ENCODE results near the gene ZNF574.
"Not testable (repeated sequence)": the region's sequence is repeated elsewhere in the genome, so short reads cannot be mapped to it uniquely, and the experiment has no call there.

The ZNF574 gene

DNA sequence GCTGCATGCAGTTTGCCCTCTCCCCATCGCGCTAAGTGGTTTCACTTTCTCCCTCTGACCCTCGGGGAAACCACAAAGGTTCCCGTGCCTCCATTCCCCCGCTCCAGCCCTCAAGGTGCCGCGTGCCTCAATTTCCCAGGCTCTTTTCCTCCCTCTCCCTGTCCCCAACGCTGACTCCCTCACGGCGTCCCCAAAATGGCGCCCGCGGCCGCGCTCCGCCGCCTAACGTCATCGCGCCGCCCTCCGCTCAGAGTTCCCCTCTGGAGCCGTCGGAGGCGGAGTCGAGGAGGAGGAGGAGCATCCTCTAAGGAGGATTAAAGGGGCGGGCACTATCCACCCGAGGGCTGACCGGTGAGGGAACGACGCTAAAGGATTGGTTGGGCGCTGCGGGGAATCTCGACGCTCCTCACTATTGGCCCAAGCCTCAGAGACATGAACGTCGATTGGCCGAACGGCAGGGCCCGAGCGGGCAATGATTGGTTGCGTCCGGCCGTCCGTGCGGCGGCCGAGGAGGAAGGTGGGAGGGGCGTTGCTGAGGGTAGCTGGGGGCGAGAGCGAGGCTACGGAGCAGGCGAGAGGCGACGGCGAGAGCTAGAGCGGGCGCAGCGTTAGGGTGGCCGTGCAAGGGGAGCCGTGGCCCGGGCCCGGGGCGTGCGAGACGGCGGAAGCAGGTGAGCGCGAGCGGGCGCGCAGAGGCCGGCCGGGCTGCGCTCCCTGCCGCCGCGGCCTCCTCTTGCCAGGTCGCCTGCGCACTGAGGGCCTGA, at the start of gene ZNF574:
ZNF574 (plus strand) TSS at position 551 of the 764 bp plus-strand sequence. CDS start 2,441 bp downstream, outside the sequence.
- DNase-seq, result peak; percentile 100

DNA sequence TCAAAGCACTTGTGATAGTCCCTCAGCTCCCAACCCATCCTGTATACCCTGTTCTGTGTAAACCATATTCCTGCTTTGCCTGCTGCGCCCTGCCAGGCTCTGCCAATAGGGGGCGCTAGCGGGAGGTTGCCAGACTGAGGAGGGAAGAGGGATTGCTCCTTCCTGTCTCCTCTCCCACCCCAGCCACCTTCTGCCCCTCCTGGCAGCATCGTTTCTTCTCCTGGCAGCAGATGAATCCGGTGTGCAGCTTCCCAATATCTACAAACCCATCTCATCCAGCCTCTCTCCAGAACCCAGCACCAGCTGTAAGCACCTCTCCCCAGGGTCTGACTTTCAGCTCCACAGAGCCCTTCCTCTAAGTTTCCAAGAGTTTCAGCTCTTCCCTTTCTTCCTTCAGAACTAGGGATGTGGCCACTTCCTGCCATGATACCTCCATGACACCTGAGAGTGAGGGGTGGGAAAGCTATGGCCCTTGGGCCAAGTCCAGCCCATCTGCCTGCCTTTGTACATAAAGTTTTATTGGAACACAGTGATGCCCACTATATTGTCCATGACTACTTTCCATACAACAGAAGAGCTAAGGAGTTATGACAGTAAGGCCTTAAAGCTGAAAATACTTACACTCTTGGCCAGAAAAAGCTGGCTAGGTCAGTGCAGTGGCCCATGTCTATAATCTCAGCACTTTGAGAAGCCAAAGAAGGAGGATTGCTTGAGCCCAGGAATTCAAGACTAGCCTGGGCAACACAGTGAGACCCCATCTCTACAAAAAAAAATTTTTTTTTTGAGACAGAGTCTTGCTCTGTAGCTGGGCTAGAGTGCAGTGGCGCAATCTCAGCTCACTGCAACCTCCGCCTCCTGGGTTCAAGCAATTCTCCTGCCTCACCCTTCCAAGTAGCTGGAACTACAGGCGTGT, 47.4 kb upstream of the ZNF574 start:
- no peak for DNase-seq

DNA sequence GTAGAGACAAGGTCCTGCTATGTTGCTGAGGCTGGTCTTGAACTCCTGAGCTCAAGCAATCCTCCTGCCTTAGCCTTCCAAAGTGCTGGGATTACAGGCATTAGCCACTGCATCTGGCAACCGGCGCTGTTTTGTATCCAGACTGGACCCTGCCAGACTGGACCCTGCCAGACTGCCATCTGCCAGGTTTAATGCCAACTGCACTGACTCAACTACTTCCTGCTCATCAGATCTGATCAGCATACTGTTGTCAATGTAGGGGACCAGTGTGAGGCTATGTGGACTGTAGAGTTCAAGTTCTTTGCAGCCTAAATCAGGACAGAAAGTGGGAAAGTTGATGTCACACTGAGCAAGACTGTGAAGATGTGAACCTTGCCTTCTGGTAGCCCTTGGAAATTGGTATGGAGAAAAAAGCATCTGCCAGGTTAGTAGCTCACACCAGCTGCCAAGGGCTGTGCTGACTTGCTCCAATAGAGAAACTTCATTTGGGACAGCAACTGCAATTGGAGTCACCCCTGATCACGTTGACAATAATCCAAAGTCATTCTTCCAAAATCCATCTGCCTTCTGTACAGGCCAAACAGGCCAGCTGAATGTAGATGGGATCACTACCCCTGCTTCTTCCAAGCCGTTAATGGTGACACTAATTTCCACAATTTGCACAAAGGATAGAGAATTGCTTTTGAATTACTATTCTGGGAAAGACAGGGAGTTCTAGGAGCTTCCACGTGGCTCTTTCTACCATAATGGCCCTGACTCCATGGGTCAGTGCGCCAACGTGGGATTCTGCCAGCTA, 45.1 kb upstream of the ZNF574 start:
- DNase-seq, result no peak

DNA sequence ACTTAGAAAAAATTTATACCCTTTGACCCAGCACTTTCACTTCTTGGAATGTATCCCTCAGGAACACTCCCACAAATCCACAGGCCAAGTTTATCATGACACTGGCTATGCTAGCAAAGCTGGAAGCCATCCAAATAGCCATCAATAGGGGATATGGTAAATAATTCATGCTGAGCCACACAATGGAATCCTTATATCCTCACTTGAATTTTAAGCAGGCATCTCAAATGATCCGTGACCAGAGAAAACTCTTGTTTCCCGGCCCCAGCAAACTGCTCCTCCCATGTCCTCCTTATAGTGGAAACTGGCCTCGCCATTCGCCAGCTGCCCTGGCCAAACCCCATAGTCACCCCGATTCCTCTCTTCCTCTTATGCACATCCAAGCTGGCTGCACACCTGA, 43.5 kb upstream of the ZNF574 start:
- DNase-seq, result no peak

DNA sequence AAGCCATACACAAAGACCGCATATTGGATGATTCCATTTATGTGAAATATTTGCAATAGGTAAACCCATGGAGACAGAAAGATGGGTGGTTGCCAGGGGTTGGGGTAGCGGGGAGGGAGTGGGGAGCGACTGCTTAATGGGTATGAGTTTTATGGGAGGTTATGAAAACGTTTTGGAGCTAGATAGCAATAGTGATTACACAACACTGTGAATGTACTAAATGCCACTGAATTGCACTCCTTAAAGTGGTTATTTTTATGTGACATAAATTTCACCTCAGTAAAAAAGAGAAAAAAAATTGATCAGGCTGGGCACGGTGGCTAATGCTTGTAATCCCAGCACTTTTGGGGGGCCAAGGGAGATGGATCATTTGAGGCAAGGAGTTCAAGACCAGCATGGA, 42.6 kb upstream of the ZNF574 start:
- DNase-seq, result no peak

DNA sequence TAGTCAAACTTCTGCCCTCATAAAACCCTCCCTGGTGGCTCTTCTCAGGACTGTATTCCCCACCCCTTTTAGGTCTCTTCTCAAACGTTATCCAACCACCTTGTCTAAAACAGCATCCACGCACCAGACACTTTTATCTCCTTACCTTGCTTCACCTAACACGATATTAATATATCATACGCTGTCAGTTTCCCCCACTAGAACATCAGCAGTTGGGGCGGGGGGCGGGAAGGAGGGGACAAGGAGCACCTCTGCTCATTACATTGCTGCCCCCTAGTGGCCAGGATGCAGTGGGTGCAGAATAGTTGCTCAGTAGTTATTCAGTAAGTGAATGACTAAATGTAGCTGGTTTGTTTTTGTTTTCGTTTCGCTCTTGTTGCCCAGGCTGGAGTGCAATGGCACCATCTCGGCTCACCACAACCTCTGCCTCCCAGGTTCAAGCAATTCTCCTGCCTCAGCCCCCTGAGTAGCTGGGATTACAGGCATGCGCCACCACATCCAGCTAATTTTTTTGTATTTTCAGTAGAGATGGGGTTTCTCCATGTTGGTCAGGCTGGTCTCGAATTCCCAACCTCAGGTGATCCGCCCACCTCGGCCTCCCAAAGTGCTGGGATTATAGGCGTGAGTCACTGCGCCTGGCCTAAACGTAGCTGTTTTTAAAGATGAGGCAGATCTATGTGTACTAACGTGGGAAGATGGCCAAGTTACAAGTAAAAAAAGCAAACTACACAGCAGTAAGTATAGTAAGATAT, 41.1 kb upstream of the ZNF574 start:
- peak; percentile 66 for DNase-seq

GRCh38 chr19:42037649-42038048, 38.3 kb upstream of the ZNF574 start:
- DNase-seq, result no peak

DNA sequence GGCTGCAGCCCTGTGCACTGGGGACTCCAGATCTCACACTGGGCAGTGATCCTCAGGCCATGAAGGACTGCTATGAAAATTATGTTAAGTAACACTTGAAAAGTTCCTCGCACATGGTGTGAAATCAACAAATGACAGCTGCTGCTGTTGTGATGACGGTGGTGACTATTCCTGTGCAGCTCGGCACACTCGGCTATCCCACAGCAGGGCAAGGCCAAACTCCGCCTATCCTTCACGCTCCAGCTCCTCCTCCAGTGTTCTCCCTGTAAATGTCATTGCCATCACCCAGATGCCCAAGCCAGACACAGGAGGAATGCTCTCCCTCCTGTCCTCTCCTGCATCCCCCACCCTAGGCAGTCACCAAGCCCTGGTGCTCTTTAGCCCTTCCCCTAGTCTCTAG, 37.3 kb upstream of the ZNF574 start:
- DNase-seq, result no peak

DNA sequence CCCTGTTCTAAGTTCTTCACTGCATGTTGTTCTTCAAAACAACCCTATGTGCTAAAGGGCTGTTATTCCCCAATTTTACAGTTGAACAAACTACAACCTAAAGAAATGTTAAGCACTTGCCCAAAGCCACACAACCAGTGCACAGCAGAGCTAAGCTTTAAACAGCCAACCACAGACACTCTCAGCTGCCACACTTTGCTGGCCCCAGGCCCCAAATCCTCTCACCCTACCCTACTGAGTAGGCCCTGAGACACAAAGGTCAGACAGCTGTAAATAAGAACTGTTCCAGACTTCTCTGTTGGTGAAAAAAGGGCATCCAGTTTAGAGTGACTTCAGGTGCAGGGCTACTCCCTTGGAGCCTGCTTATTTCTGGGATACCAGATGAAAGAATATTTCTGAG, 35.9 kb upstream of the ZNF574 start:
- DNase-seq, result no peak

- DNase-seq, result not testable (repeated sequence)
Measured at GRCh38 chr19:42040491-42040890, 35.5 kb upstream of the ZNF574 start.

GRCh38 chr19:42042455-42043170, 33.4 kb upstream of the ZNF574 start:
- no peak for DNase-seq

DNA sequence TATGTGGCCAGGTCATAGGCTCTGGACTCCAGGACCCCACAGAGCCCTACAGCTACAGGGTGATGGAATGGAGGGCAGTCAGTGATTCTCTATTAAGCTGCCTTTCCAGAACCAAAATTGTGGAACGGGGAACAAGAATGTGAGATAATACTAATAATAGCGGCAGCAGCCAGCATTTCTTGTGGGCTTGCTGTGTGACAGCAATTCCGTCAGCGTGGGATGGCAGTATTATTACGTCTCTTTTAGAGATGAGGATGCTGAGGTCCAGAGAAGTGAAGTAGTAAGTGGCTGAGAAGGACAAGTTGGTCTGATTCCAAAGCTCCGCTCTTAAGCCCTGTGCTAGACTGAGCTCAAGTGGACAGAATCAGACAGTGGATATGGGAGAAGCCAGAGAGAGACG, 30.4 kb upstream of the ZNF574 start:
- no peak for DNase-seq

- DNase-seq, result no peak
Measured at GRCh38 chr19:42048992-42049391, 27.0 kb upstream of the ZNF574 start.

GRCh38 chr19:42051166-42052115, 24.5 kb upstream of the ZNF574 start:
- peak; percentile 66 for DNase-seq

GRCh38 chr19:42052241-42052863, 23.6 kb upstream of the ZNF574 start:
- DNase-seq, result no peak

- no peak for DNase-seq
Measured at GRCh38 chr19:42053037-42053935, 22.7 kb upstream of the ZNF574 start.

- no peak for DNase-seq
Measured at GRCh38 chr19:42054205-42054604, 21.8 kb upstream of the ZNF574 start.

DNA sequence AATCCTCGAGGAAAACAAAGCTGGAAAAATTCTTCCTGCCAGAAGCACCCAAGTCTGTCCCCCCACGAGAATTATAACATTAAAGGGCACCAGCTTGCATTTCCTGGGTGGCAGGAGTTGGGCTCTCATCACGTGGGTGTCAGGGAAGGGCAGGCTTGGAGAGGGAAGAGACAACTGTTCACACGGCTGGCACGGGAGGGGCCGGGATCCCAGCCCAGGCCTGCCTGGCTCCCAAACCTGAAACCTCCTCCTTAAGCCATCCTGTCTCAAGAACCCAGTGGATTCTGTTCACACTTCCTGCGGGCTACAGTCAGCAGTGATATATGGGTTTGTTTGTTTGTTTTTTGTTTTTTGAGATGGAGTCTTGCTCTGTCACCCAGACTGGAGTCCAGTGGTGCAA, 18.1 kb upstream of the ZNF574 start:
- DNase-seq, result no peak

DNA sequence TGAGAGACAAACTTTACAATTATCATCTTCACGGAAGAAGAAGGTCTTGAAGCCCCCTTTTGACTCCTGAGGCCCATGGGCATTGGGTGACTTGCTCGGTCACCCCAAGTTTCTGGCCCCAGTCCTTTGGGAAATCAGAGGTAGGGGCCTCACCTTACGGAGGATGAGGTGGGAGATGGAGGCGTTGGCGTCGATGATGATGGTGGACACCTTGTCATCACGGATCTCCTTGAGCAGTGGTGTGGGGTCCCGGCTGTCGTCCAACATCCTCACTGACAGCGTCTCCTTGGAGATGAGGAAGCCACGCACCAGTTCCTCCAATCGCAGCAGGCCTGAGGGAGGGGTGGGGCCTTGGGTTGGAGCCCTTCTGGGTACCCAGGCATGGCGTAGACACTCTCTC, 16.8 kb upstream of the ZNF574 start:
- DNase-seq, result no peak

All from NCI-H226 (cell line).